Measurements from ENCODE around the gene KRTAP10-9. TPM values are rescaled to one million over a fixed set of nuclear protein-coding genes. Genes with fewer than 3 reads are reported as not detected.
"Not testable (repeated sequence)": the region's sequence is repeated elsewhere in the genome, so short reads cannot be mapped to it uniquely, and the experiment has no call there.

The KRTAP10-9 gene
- polyA plus RNA-seq (2013, experiment 1 of 2): not detected
- not detected for polyA plus RNA-seq (2013, experiment 2 of 2)

GRCh38 chr21:44626673-44627143 is at the start of gene KRTAP10-9:
Gene KRTAP10-9, plus strand, starts transcription at chr21:44627093. Its CDS starts 79 bp downstream, at chr21:44627172.
- H2BK15ac ChIP-seq (replicated peaks; ENCODE audit: low read depth): no peak within 1 kb of the TSS
- no peak within 1 kb of the TSS for H2BK5ac ChIP-seq (ENCODE audit: low read length)
- H3K4me2 ChIP-seq (ENCODE audit: low read length): no peak within 1 kb of the TSS
- no peak within 1 kb of the TSS for H2AK5ac ChIP-seq (ENCODE audit: low read length)
- no peak within 1 kb of the TSS for H3K56ac ChIP-seq (ENCODE audit: low read length)
- no peak for DNase-seq
- no peak within 1 kb of the TSS for H3K27ac ChIP-seq (ENCODE audit: low read depth, low read length)
- no peaks in the 10 kb centered on the region for H3K36me3 ChIP-seq (ENCODE audit: control insufficient read depth, insufficient read depth, low read length)
- H3K23ac ChIP-seq (ENCODE audit: low read length): no peak within 1 kb of the TSS
- H3K4me1 ChIP-seq (ENCODE audit: control insufficient read depth, low read depth, low read length): no peaks in the 10 kb centered on the region
- WGBS (ENCODE audit: extremely low coverage, insufficient coverage, low lambda C conversion rate): no CpG with 5 or more reads among the region's 7 CpGs
- no peak within 1 kb of the TSS for H3K9ac ChIP-seq (ENCODE audit: low read length)
- H3K4me3 ChIP-seq (ENCODE audit: low read length): no peak within 1 kb of the TSS
- H3K27me3 ChIP-seq (ENCODE audit: insufficient read depth, low read length, poor library complexity): no peaks in the 10 kb centered on the region
- H3K79me1 ChIP-seq (ENCODE audit: low read length): no peaks in the 10 kb centered on the region
- no peaks in the 10 kb centered on the region for H3K79me2 ChIP-seq (ENCODE audit: control insufficient read depth, insufficient read depth, low read length)
- H2BK120ac ChIP-seq (ENCODE audit: low read depth, low read length): no peak within 1 kb of the TSS
- no peak within 1 kb of the TSS for H3K4ac ChIP-seq (ENCODE audit: low read depth, low read length)
- no peak within 1 kb of the TSS for H4K5ac ChIP-seq (ENCODE audit: low read length)
- H4K8ac ChIP-seq (ENCODE audit: low read depth, low read length): no peak within 1 kb of the TSS
- no peak within 1 kb of the TSS for H3K18ac ChIP-seq (ENCODE audit: low read length)

GRCh38 chr21:44578371-44579055 is 48.4 kb upstream of the KRTAP10-9 start:
- Histone ChIP-seq H3K36me3 (ENCODE audit: control insufficient read depth, insufficient read depth, low read length) (no peaks in the 10 kb centered on the region), H3K4ac (ENCODE audit: low read depth, low read length) (no peak overlapping the region), H2BK5ac (ENCODE audit: low read length) (no peak overlapping the region), H4K5ac (ENCODE audit: low read length) (no peak overlapping the region), H2BK120ac (ENCODE audit: low read depth, low read length) (no peak overlapping the region), H3K9ac (ENCODE audit: low read length) (no peak overlapping the region), H3K4me3 (ENCODE audit: low read length) (no peak overlapping the region), H3K18ac (ENCODE audit: low read length) (no peak overlapping the region), H3K79me1 (ENCODE audit: low read length) (no peaks in the 10 kb centered on the region), H4K8ac (ENCODE audit: low read depth, low read length) (no peak overlapping the region), H3K79me2 (ENCODE audit: control insufficient read depth, insufficient read depth, low read length) (no peaks in the 10 kb centered on the region), H3K23ac (ENCODE audit: low read length) (no peak overlapping the region), H3K4me1 (ENCODE audit: control insufficient read depth, low read depth, low read length) (no peaks in the 10 kb centered on the region), H3K27ac (ENCODE audit: low read depth, low read length) (no peak overlapping the region), H2AK5ac (ENCODE audit: low read length) (no peak overlapping the region), H3K4me2 (ENCODE audit: low read length) (no peak overlapping the region), H3K56ac (ENCODE audit: low read length) (no peak overlapping the region), H2BK15ac (replicated peaks; ENCODE audit: low read depth) (no peak overlapping the region), H3K27me3 (ENCODE audit: insufficient read depth, low read length, poor library complexity) (no peaks in the 10 kb centered on the region)
- WGBS (ENCODE audit: extremely low coverage, insufficient coverage, low lambda C conversion rate): no CpG with 5 or more reads among the region's 17 CpGs
- DNase-seq: no peak

- no peak overlapping the region for H3K27ac ChIP-seq (ENCODE audit: low read depth, low read length)
- H3K18ac ChIP-seq (ENCODE audit: low read length): no peak overlapping the region
- no peaks in the 10 kb centered on the region for H3K79me1 ChIP-seq (ENCODE audit: low read length)
- no peak overlapping the region for H2BK15ac ChIP-seq (replicated peaks; ENCODE audit: low read depth)
- H3K27me3 ChIP-seq (ENCODE audit: insufficient read depth, low read length, poor library complexity): no peaks in the 10 kb centered on the region
- DNase-seq: no peak
- no peak overlapping the region for H3K9ac ChIP-seq (ENCODE audit: low read length)
- H3K4me2 ChIP-seq (ENCODE audit: low read length): no peak overlapping the region
- H2BK5ac ChIP-seq (ENCODE audit: low read length): no peak overlapping the region
- no peak overlapping the region for H3K4me3 ChIP-seq (ENCODE audit: low read length)
- no peak overlapping the region for H2AK5ac ChIP-seq (ENCODE audit: low read length)
- WGBS (ENCODE audit: extremely low coverage, insufficient coverage, low lambda C conversion rate): no CpG with 5 or more reads among the region's 22 CpGs
- H3K36me3 ChIP-seq (ENCODE audit: control insufficient read depth, insufficient read depth, low read length): no peaks in the 10 kb centered on the region
- H4K5ac ChIP-seq (ENCODE audit: low read length): no peak overlapping the region
- no peak overlapping the region for H3K4ac ChIP-seq (ENCODE audit: low read depth, low read length)
- H3K23ac ChIP-seq (ENCODE audit: low read length): no peak overlapping the region
- H3K79me2 ChIP-seq (ENCODE audit: control insufficient read depth, insufficient read depth, low read length): no peaks in the 10 kb centered on the region
- H4K8ac ChIP-seq (ENCODE audit: low read depth, low read length): no peak overlapping the region
- H2BK120ac ChIP-seq (ENCODE audit: low read depth, low read length): no peak overlapping the region
- no peaks in the 10 kb centered on the region for H3K4me1 ChIP-seq (ENCODE audit: control insufficient read depth, low read depth, low read length)
- H3K56ac ChIP-seq (ENCODE audit: low read length): no peak overlapping the region
Observed at GRCh38 chr21:44579056-44579832, 47.6 kb upstream of the KRTAP10-9 start.

GRCh38 chr21:44579833-44580144 is 47.1 kb upstream of the KRTAP10-9 start:
- H3K36me3 ChIP-seq (ENCODE audit: control insufficient read depth, insufficient read depth, low read length): no peaks in the 10 kb centered on the region
- H3K79me2 ChIP-seq (ENCODE audit: control insufficient read depth, insufficient read depth, low read length): no peaks in the 10 kb centered on the region
- H3K79me1 ChIP-seq (ENCODE audit: low read length): no peaks in the 10 kb centered on the region
- H2BK120ac ChIP-seq (ENCODE audit: low read depth, low read length): no peak overlapping the region
- no peak overlapping the region for H3K18ac ChIP-seq (ENCODE audit: low read length)
- no peak for DNase-seq
- H3K27ac ChIP-seq (ENCODE audit: low read depth, low read length): no peak overlapping the region
- no peak overlapping the region for H3K4me2 ChIP-seq (ENCODE audit: low read length)
- H2BK15ac ChIP-seq (replicated peaks; ENCODE audit: low read depth): no peak overlapping the region
- no CpG with 5 or more reads among the region's 7 CpGs for WGBS (ENCODE audit: extremely low coverage, insufficient coverage, low lambda C conversion rate)
- no peaks in the 10 kb centered on the region for H3K4me1 ChIP-seq (ENCODE audit: control insufficient read depth, low read depth, low read length)
- H4K8ac ChIP-seq (ENCODE audit: low read depth, low read length): no peak overlapping the region
- no peak overlapping the region for H3K23ac ChIP-seq (ENCODE audit: low read length)
- no peak overlapping the region for H4K5ac ChIP-seq (ENCODE audit: low read length)
- H3K27me3 ChIP-seq (ENCODE audit: insufficient read depth, low read length, poor library complexity): no peaks in the 10 kb centered on the region
- no peak overlapping the region for H3K56ac ChIP-seq (ENCODE audit: low read length)
- no peak overlapping the region for H3K4me3 ChIP-seq (ENCODE audit: low read length)
- H2BK5ac ChIP-seq (ENCODE audit: low read length): no peak overlapping the region
- H3K4ac ChIP-seq (ENCODE audit: low read depth, low read length): no peak overlapping the region
- no peak overlapping the region for H2AK5ac ChIP-seq (ENCODE audit: low read length)
- H3K9ac ChIP-seq (ENCODE audit: low read length): no peak overlapping the region

- H4K8ac ChIP-seq (ENCODE audit: low read depth, low read length); H3K36me3 ChIP-seq (ENCODE audit: control insufficient read depth, insufficient read depth, low read length); H3K18ac ChIP-seq (ENCODE audit: low read length); H3K56ac ChIP-seq (ENCODE audit: low read length); DNase-seq; H3K4me1 ChIP-seq (ENCODE audit: control insufficient read depth, low read depth, low read length); H3K9ac ChIP-seq (ENCODE audit: low read length); H3K27me3 ChIP-seq (ENCODE audit: insufficient read depth, low read length, poor library complexity); H4K5ac ChIP-seq (ENCODE audit: low read length); H3K79me2 ChIP-seq (ENCODE audit: control insufficient read depth, insufficient read depth, low read length); H2BK120ac ChIP-seq (ENCODE audit: low read depth, low read length); H3K23ac ChIP-seq (ENCODE audit: low read length); H2BK5ac ChIP-seq (ENCODE audit: low read length); H2AK5ac ChIP-seq (ENCODE audit: low read length); H3K79me1 ChIP-seq (ENCODE audit: low read length); H3K4me3 ChIP-seq (ENCODE audit: low read length); H3K27ac ChIP-seq (ENCODE audit: low read depth, low read length); H2BK15ac ChIP-seq (replicated peaks; ENCODE audit: low read depth); H3K4me2 ChIP-seq (ENCODE audit: low read length); H3K4ac ChIP-seq (ENCODE audit: low read depth, low read length): not testable (repeated sequence)
- WGBS (ENCODE audit: extremely low coverage, insufficient coverage, low lambda C conversion rate): no CpG with 5 or more reads among the region's 19 CpGs
Observed at GRCh38 chr21:44580231-44580821, 46.6 kb upstream of the KRTAP10-9 start, which contains the start of gene KRTAP10-5. Gene KRTAP10-5, minus strand, starts transcription at chr21:44580604. Its CDS starts 26 bp downstream, at chr21:44580578.
